ENCODE results near the gene TNFAIP8L3. TPM values are rescaled to one million over a fixed set of nuclear protein-coding genes. Genes with fewer than 3 reads are reported as not detected.

TNFAIP8L3 gene
- total RNA-seq, 1 experiment from 2014 or later: not detected

DNA sequence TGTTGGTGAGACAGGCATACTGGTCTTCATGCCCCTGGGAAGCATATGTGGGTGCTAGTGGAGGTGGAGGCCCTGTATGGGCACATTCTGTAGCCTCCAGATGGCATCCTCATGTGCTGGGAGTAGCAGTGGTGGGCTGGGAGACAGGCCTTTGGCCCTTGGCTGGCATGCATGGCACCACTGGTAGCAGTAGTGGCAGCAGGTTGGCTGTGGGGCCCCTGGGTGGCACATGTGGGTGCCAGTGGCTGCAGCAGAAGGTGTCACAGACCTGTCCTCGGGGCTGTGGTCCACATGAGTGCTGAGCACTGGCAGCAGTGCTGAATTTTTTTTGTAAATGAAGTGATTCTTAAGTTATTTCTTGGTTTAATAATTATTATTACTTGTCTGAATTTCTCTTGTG lies 71.2 kb downstream of the TNFAIP8L3 start:
- H3K4me3 ChIP-seq (ENCODE audit: low read depth, low read length): no peak overlapping the region
- H3K27me3 ChIP-seq (replicated peaks; ENCODE audit: control insufficient read depth, insufficient read depth, low read length): no peaks in the 10 kb centered on the region
- TF ChIP-seq, protein P1, sequence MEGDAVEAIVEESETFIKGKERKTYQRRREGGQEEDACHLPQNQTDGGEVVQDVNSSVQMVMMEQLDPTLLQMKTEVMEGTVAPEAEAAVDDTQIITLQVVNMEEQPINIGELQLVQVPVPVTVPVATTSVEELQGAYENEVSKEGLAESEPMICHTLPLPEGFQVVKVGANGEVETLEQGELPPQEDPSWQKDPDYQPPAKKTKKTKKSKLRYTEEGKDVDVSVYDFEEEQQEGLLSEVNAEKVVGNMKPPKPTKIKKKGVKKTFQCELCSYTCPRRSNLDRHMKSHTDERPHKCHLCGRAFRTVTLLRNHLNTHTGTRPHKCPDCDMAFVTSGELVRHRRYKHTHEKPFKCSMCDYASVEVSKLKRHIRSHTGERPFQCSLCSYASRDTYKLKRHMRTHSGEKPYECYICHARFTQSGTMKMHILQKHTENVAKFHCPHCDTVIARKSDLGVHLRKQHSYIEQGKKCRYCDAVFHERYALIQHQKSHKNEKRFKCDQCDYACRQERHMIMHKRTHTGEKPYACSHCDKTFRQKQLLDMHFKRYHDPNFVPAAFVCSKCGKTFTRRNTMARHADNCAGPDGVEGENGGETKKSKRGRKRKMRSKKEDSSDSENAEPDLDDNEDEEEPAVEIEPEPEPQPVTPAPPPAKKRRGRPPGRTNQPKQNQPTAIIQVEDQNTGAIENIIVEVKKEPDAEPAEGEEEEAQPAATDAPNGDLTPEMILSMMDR (IDR thresholded peaks at IDR 0.05; ENCODE audit: insufficient read depth in 1 of 2, low read depth in 1 of 2, low read length in 1 of 2, severe bottlenecking in 1 of 2, unreplicated experiment in 1 of 2): no peak
- H3K4me1 ChIP-seq: no peaks in the 10 kb centered on the region
- Mint-ChIP-seq H3K36me3 (ENCODE audit: insufficient read depth, unreplicated experiment) (peaks cover 22% of the 10 kb centered on the region), H3K27me3 (ENCODE audit: insufficient read depth, unreplicated experiment) (no peaks in the 10 kb centered on the region), H3K9me3 (ENCODE audit: unreplicated experiment) (peaks cover 44% of the 10 kb centered on the region), H3K4me1 (ENCODE audit: low read depth, unreplicated experiment) (no peaks in the 10 kb centered on the region), H3K4me3 (ENCODE audit: unreplicated experiment) (no peak overlapping the region), H3K27ac (ENCODE audit: unreplicated experiment) (no peak overlapping the region)
- no peak for DNase-seq
- POLR2A ChIA-PET: no interaction called here
- no TSS peak for BruUV-seq (replicated peaks)
- 0 out of 2 replicates have a peak, but pooled peaks cover 9% of the 10 kb centered on the region for H3K9me3 ChIP-seq
- intact Hi-C loops (cut with micrococcal nuclease; ENCODE audit: unreplicated experiment): no loop called here
- no peaks in the 10 kb centered on the region for H3K36me3 ChIP-seq (ENCODE audit: control insufficient read depth, insufficient read depth, low read length)
- CTCF ChIA-PET: no interaction called here

GRCh38 chr15:51022206-51022605 lies 72.5 kb downstream of the TNFAIP8L3 start:
- 0 out of 2 replicates have a peak, but pooled peaks cover 3% of the 10 kb centered on the region for H3K9me3 ChIP-seq
- Mint-ChIP-seq H3K27me3 (ENCODE audit: insufficient read depth, unreplicated experiment) (no peaks in the 10 kb centered on the region), H3K9me3 (ENCODE audit: unreplicated experiment) (peaks cover 36% of the 10 kb centered on the region), H3K27ac (ENCODE audit: unreplicated experiment) (no peak overlapping the region), H3K36me3 (ENCODE audit: insufficient read depth, unreplicated experiment) (peaks cover 17% of the 10 kb centered on the region), H3K4me1 (ENCODE audit: low read depth, unreplicated experiment) (no peaks in the 10 kb centered on the region), H3K4me3 (ENCODE audit: unreplicated experiment) (no peak overlapping the region)
- no peak for DNase-seq
- TF ChIP-seq, protein P1 (IDR thresholded peaks at IDR 0.05; ENCODE audit: insufficient read depth in 1 of 2, low read depth in 1 of 2, low read length in 1 of 2, severe bottlenecking in 1 of 2, unreplicated experiment in 1 of 2): no peak
- ChIA-PET CTCF (no interaction called here), POLR2A (no interaction called here)
- H3K4me1 ChIP-seq: no peaks in the 10 kb centered on the region
- no peaks in the 10 kb centered on the region for H3K27me3 ChIP-seq (replicated peaks; ENCODE audit: control insufficient read depth, insufficient read depth, low read length)
- intact Hi-C loops (cut with micrococcal nuclease; ENCODE audit: unreplicated experiment): no loop called here
- H3K4me3 ChIP-seq (ENCODE audit: low read depth, low read length): no peak overlapping the region
- no TSS peak for BruUV-seq (replicated peaks)
- H3K36me3 ChIP-seq (ENCODE audit: control insufficient read depth, insufficient read depth, low read length): no peaks in the 10 kb centered on the region

GRCh38 chr15:51016615-51017014 lies 78.1 kb downstream of the TNFAIP8L3 start:
- POLR2A ChIA-PET: no interaction called here
- H3K4me3 ChIP-seq (ENCODE audit: low read depth, low read length): no peak overlapping the region
- intact Hi-C loops (cut with micrococcal nuclease; ENCODE audit: unreplicated experiment): no loop called here
- no peaks in the 10 kb centered on the region for H3K36me3 ChIP-seq (ENCODE audit: control insufficient read depth, insufficient read depth, low read length)
- no peaks in the 10 kb centered on the region for H3K27me3 Mint-ChIP-seq (ENCODE audit: insufficient read depth, unreplicated experiment)
- TF ChIP-seq, protein P1 (IDR thresholded peaks at IDR 0.05; ENCODE audit: insufficient read depth in 1 of 2, low read depth in 1 of 2, low read length in 1 of 2, severe bottlenecking in 1 of 2, unreplicated experiment in 1 of 2): no peak
- H3K4me1 Mint-ChIP-seq (ENCODE audit: low read depth, unreplicated experiment): no peaks in the 10 kb centered on the region
- peaks cover 29% of the 10 kb centered on the region for H3K9me3 Mint-ChIP-seq (ENCODE audit: unreplicated experiment)
- CTCF ChIA-PET: no interaction called here
- H3K4me1 ChIP-seq: no peaks in the 10 kb centered on the region
- no peak overlapping the region for H3K4me3 Mint-ChIP-seq (ENCODE audit: unreplicated experiment)
- H3K27me3 ChIP-seq (replicated peaks; ENCODE audit: control insufficient read depth, insufficient read depth, low read length): no peaks in the 10 kb centered on the region
- DNase-seq: no peak
- no TSS peak for BruUV-seq (replicated peaks)
- H3K27ac Mint-ChIP-seq (ENCODE audit: unreplicated experiment): no peak overlapping the region
- peaks cover 11% of the 10 kb centered on the region for H3K36me3 Mint-ChIP-seq (ENCODE audit: insufficient read depth, unreplicated experiment)
- 0 out of 2 replicates have a peak, but pooled peaks cover 3% of the 10 kb centered on the region for H3K9me3 ChIP-seq

All from Caco-2 (cell line).